ENCODE results near the gene MSRB3.

- no peak for TF ChIP-seq CTCF (IDR thresholded peaks at IDR 0.05)
- TF ChIP-seq POLR2A (IDR thresholded peaks at IDR 0.05), result no peak
Observed at GRCh38 chr12:65430006-65430405, 151.5 kb downstream of the MSRB3 start.

Data from esophagus squamous epithelium (tissue), 4 donors.